IMR-90 (cell line): ENCODE measurements around the gene NDUFA5. TPM values are rescaled to one million over a fixed set of nuclear protein-coding genes. Genes with fewer than 3 reads are reported as not detected.

Experiments
- ATAC-seq: fragments of 200-7000 bp; cut with Tn5 transposase; 2 replicates; pipeline ENCODE4 v1.9.1; 2020; ENCODE audit warnings: low read depth, mild to moderate bottlenecking, moderate library complexity
- BruUV-seq: library from RNA; stranded (reverse); fragments of 400-500 nt; replicated peaks from 2 replicates; lab custom pipeline; 2021; lab: Mats Ljungman, UMichigan
- CTCF ChIA-PET: fragments of 300-600 bp; formaldehyde crosslinking; extraction: SDS; loops from one replicate; lab custom pipeline; 2021; ENCODE audit warnings: antibody characterized with exemption; lab: Yijun Ruan, JAX
- POLR2A ChIA-PET: fragments of 300-600 bp; sonication (Branson Sonifier 250); formaldehyde crosslinking; loops from one replicate; lab custom pipeline; 2022; ENCODE audit warnings: antibody characterized with exemption; ENCODE audit not compliant: unreplicated experiment; lab: Charles Lee
- DNase-seq: peaks from one replicate; pipeline ENCODE4 v3.0.0; 2013
- H2AFZ ChIP-seq: replicated peaks from 2 replicates; pipeline ENCODE3; 2013; ENCODE audit warnings: low read length, mild to moderate bottlenecking; ENCODE audit not compliant: poor library complexity
- H2AK5ac ChIP-seq: 2 replicates; pipeline ENCODE4 v1.6.1; 2013; ENCODE audit warnings: low read depth, low read length, inconsistent platforms
- H2AK9ac ChIP-seq: replicated peaks from 2 replicates; pipeline ENCODE3; 2013; ENCODE audit warnings: mild to moderate bottlenecking, low read depth, low read length, moderate library complexity; ENCODE audit not compliant: poor library complexity
- H2BK120ac ChIP-seq: 2 replicates; pipeline ENCODE4 v1.6.1; 2013; ENCODE audit warnings: low read depth, low read length, inconsistent platforms
- H2BK15ac ChIP-seq: 3 replicates; pipeline ENCODE4 v1.6.1; 2013; ENCODE audit warnings: low read depth, low read length, inconsistent platforms
- H2BK20ac ChIP-seq: 2 replicates; pipeline ENCODE4 v1.6.1; 2013; ENCODE audit warnings: low read depth, mild to moderate bottlenecking, inconsistent platforms, low read length, moderate library complexity
- H2BK5ac ChIP-seq: 2 replicates; pipeline ENCODE4 v1.6.1; 2013; ENCODE audit warnings: mild to moderate bottlenecking, low read depth, low read length, inconsistent platforms; ENCODE audit not compliant: poor library complexity, severe bottlenecking
- H3K14ac ChIP-seq: replicated peaks from 2 replicates; pipeline ENCODE4 v1.6.1; 2013; ENCODE audit warnings: low read depth, low read length, inconsistent platforms
- H3K18ac ChIP-seq: 2 replicates; pipeline ENCODE4 v1.6.1; 2013; ENCODE audit warnings: low read depth, low read length, control low read depth
- H3K23ac ChIP-seq: 2 replicates; pipeline ENCODE4 v1.6.1; 2013; ENCODE audit warnings: low read depth, low read length, inconsistent platforms
- H3K27ac ChIP-seq: 2 replicates; pipeline ENCODE4 v1.5.1; 2013; ENCODE audit warnings: mild to moderate bottlenecking, control low read depth, low read length; ENCODE audit not compliant: insufficient read depth
- H3K27me3 ChIP-seq: 2 replicates; pipeline ENCODE4 v1.6.1; 2013; ENCODE audit warnings: low read length; ENCODE audit not compliant: control insufficient read depth, insufficient read depth
- H3K36me3 ChIP-seq: 2 replicates; pipeline ENCODE4 v1.6.1; 2013; ENCODE audit warnings: low read length, mixed read lengths; ENCODE audit not compliant: control insufficient read depth, insufficient read depth
- H3K4ac ChIP-seq: 2 replicates; pipeline ENCODE4 v1.6.1; 2013; ENCODE audit warnings: low read depth, low read length, inconsistent platforms
- H3K4me1 ChIP-seq: 2 replicates; pipeline ENCODE4 v1.6.1; 2013; ENCODE audit warnings: low read length, mixed read lengths; ENCODE audit not compliant: control insufficient read depth, insufficient read depth
- H3K4me2 ChIP-seq: 2 replicates; pipeline ENCODE4 v1.6.1; 2013; ENCODE audit warnings: low read depth, mild to moderate bottlenecking, control low read depth, low read length, moderate library complexity
- H3K4me3 ChIP-seq: 2 replicates; pipeline ENCODE4 v1.5.1; 2013; ENCODE audit warnings: low read depth, mild to moderate bottlenecking, control low read depth, low read length, moderate library complexity; ENCODE audit not compliant: insufficient read depth
- H3K56ac ChIP-seq: 2 replicates; pipeline ENCODE4 v1.6.1; 2013; ENCODE audit warnings: low read length, inconsistent platforms; ENCODE audit not compliant: insufficient read depth; ENCODE audit errors: extremely low read depth
- H3K79me1 ChIP-seq, 2 experiments: 2 replicates each; pipeline ENCODE4 v1.6.1; 2013; ENCODE audit warnings: low read length in 2 of 2, inconsistent platforms in 1 of 2, low read depth in 1 of 2
- H3K9ac ChIP-seq: 2 replicates; pipeline ENCODE4 v1.6.1; 2013; ENCODE audit warnings: low read depth, low read length, control low read depth
- H3K9me1 ChIP-seq: 2 replicates; pipeline ENCODE4 v1.6.1; 2013; ENCODE audit warnings: low read length, inconsistent platforms; ENCODE audit not compliant: insufficient read depth
- H3K9me3 ChIP-seq: 2 replicates; pipeline ENCODE4 v1.6.1; 2013; ENCODE audit warnings: low read length; ENCODE audit not compliant: control insufficient read depth, insufficient read depth
- H4K20me1 ChIP-seq: 2 replicates; pipeline ENCODE4 v1.6.1; 2013; ENCODE audit warnings: low read length, inconsistent platforms; ENCODE audit not compliant: insufficient read depth
- H4K5ac ChIP-seq: 2 replicates; pipeline ENCODE4 v1.6.1; 2013; ENCODE audit warnings: mild to moderate bottlenecking, low read depth, low read length, control low read depth
- H4K8ac ChIP-seq, 2 experiments: 2 replicates each; pipeline ENCODE4 v1.6.1; 2013; ENCODE audit warnings: low read depth in 2 of 2, low read length in 2 of 2, control low read depth in 1 of 2, inconsistent platforms in 1 of 2
- H4K91ac ChIP-seq: 2 replicates; pipeline ENCODE4 v1.6.1; 2013; ENCODE audit warnings: low read depth, low read length, inconsistent platforms; ENCODE audit not compliant: insufficient read depth
- BHLHE40 ChIP-seq: fragments of 150-350 bp; IDR thresholded peaks from 2 replicates; pipeline ENCODE4 v1.6.1; 2016; ENCODE audit warnings: mild to moderate bottlenecking, low read depth, low read length
- CEBPB ChIP-seq: IDR thresholded peaks from 2 replicates; pipeline ENCODE4 v1.6.1; 2012; ENCODE audit warnings: low read depth, low read length, improper control_type of control experiment
- CHD1 ChIP-seq: IDR thresholded peaks from 2 replicates; pipeline ENCODE4 v1.6.1; 2012; ENCODE audit warnings: low read depth, low read length, improper control_type of control experiment
- CTCF ChIP-seq: conservative IDR thresholded peaks from 2 replicates; pipeline ENCODE4 v1.5.1; 2012; ENCODE audit warnings: mild to moderate bottlenecking, low read depth, low read length, improper control_type of control experiment
- ELK1 ChIP-seq: fragments of 150-350 bp; IDR thresholded peaks from 2 replicates; pipeline ENCODE4 v1.6.1; 2016; ENCODE audit warnings: low read depth, mild to moderate bottlenecking, low read length, moderate library complexity, borderline replicate concordance
- FOS ChIP-seq: fragments of 150-350 bp; IDR thresholded peaks from 2 replicates; pipeline ENCODE4 v1.6.1; 2016; ENCODE audit warnings: low read depth, low read length
- MAFK ChIP-seq: IDR thresholded peaks from 2 replicates; pipeline ENCODE4 v1.6.1; 2012; ENCODE audit warnings: low read depth, low read length, improper control_type of control experiment
- MAZ ChIP-seq: IDR thresholded peaks from 2 replicates; pipeline ENCODE4 v1.6.1; 2012; ENCODE audit warnings: low read depth, mild to moderate bottlenecking, low read length, improper control_type of control experiment, moderate library complexity, borderline replicate concordance
- MXI1 ChIP-seq: IDR thresholded peaks from 2 replicates; pipeline ENCODE4 v1.6.1; 2012; ENCODE audit warnings: low read depth, mild to moderate bottlenecking, low read length, moderate library complexity, borderline replicate concordance
- NFE2L2 ChIP-seq: fragments of 150-350 bp; IDR thresholded peaks from 2 replicates; pipeline ENCODE4 v1.6.1; 2016; ENCODE audit warnings: low read depth, mild to moderate bottlenecking, low read length
- POLR2A ChIP-seq: IDR thresholded peaks from 2 replicates; pipeline ENCODE4 v1.6.1; 2012; ENCODE audit warnings: mild to moderate bottlenecking, low read depth, low read length
- RAD21 ChIP-seq: IDR thresholded peaks from 2 replicates; pipeline ENCODE4 v1.6.1; 2012; ENCODE audit warnings: low read length, improper control_type of control experiment
- RCOR1 ChIP-seq: IDR thresholded peaks from 2 replicates; pipeline ENCODE4 v1.6.1; 2012; ENCODE audit warnings: mild to moderate bottlenecking, low read length, improper control_type of control experiment; ENCODE audit not compliant: insufficient replicate concordance
- RFX5 ChIP-seq: IDR thresholded peaks from 2 replicates; pipeline ENCODE4 v1.8.0; 2012; ENCODE audit warnings: low read depth, mild to moderate bottlenecking, low read length, moderate library complexity
- SMC3 ChIP-seq: fragments of 150-350 bp; IDR thresholded peaks from 2 replicates; pipeline ENCODE4 v1.6.1; 2016; ENCODE audit warnings: low read depth, mild to moderate bottlenecking, antibody characterized with exemption, low read length, moderate library complexity
- USF2 ChIP-seq: fragments of 150-350 bp; IDR thresholded peaks from 2 replicates; pipeline ENCODE4 v1.6.1; 2017; ENCODE audit warnings: mild to moderate bottlenecking, antibody characterized with exemption, low read length, low read depth
- WGBS, 2 experiments: methylation state at CpG; one replicate each; pipeline versions ENCODE4 v1.1.5 to v1.1.7; 2013; ENCODE audit warnings: missing lambda C conversion rate in 2 of 2; ENCODE audit not compliant: insufficient read length in 1 of 2; ENCODE audit errors: extremely low coverage in 2 of 2; 5-methylcytosine and 5-hydroxymethylcytosine counted together
- dilution Hi-C: fragments of 300-500 bp; cut with HindIII; formaldehyde crosslinking; loops from one replicate; pipeline ENCODE4 v1.14.3; 2018; ENCODE audit warnings: low sequenced_read_pairs; ENCODE audit not compliant: unreplicated experiment
- in situ Hi-C: fragments of 300-500 bp; cut with MboI; formaldehyde crosslinking; loops from 3 replicates; pipeline ENCODE4 v1.14.3; 2019; ENCODE audit warnings: low sequenced_read_pairs, inconsistent platforms, mixed read lengths
- intact Hi-C: fragments of 100-400 bp; cut with micrococcal nuclease; formaldehyde crosslinking; loops from 2 replicates; pipeline ENCODE4 v1.10.0; 2022
- polyA plus RNA-seq, 3 experiments: library from polyadenylated mRNA; depleted of rRNA; stranded (reverse); fragments of >200 nt; gene quantifications; 2 replicates each; pipeline ENCODE4 v1.2.3, GENCODE V29; 2012; ENCODE audit warnings: low replicate concordance in 1 of 3
- total RNA-seq: library from RNA; depleted of rRNA; stranded (reverse); fragments of >200 nt; gene quantifications from 2 replicates; pipeline ENCODE4 v1.2.3, GENCODE V29; 2012

The NDUFA5 gene
- total and polyA plus RNA-seq, 2 of the 4 experiments (the other 2 are of a cell fraction): 2.9 to 12.1 TPM

- no peaks in the 10 kb centered on the region for H3K27me3 ChIP-seq
- no peak overlapping the region for H2AK9ac ChIP-seq
- H3K36me3 ChIP-seq: no peaks in the 10 kb centered on the region
- H3K9me1 ChIP-seq: no peaks in the 10 kb centered on the region
- H3K56ac ChIP-seq: no peak overlapping the region
- H2BK15ac ChIP-seq: no peak overlapping the region
- WGBS, 2 experiments: no CpG with 5 or more reads among the region's 2 CpGs
- BruUV-seq: no TSS peak
- H3K4me3 ChIP-seq: no peak overlapping the region
- H3K14ac ChIP-seq: no peak overlapping the region
- H4K5ac ChIP-seq: no peak overlapping the region
- POLR2A ChIA-PET: no interaction called here
- no peak for ATAC-seq
- H2AFZ ChIP-seq: no peak overlapping the region
- DNase-seq: no peak
- H3K27ac ChIP-seq: no peak overlapping the region
- in situ Hi-C loops: no loop called here
- dilution Hi-C loops: no loop called here
- no peak overlapping the region for H3K9ac ChIP-seq
- H2BK120ac ChIP-seq: no peak overlapping the region
- H2BK5ac ChIP-seq: no peak overlapping the region
- no peak overlapping the region for H3K23ac ChIP-seq
- no peak overlapping the region for H2AK5ac ChIP-seq
- no peaks in the 10 kb centered on the region for H3K79me1 ChIP-seq
- H4K8ac ChIP-seq: no peak overlapping the region
- no peak overlapping the region for H3K4ac ChIP-seq
- no peak overlapping the region for H3K4me2 ChIP-seq
- no peak overlapping the region for H2BK20ac ChIP-seq
- H4K91ac ChIP-seq: no peak overlapping the region
- H3K4me1 ChIP-seq: no peaks in the 10 kb centered on the region
- H3K18ac ChIP-seq: no peak overlapping the region
- TF ChIP-seq USF2: no peak
- no peak for TF ChIP-seq RAD21
- no peak for TF ChIP-seq POLR2A
- no peak for TF ChIP-seq RFX5
- no peak for TF ChIP-seq NFE2L2
- no peak for TF ChIP-seq CTCF
- no peak for TF ChIP-seq RCOR1
- TF ChIP-seq CHD1: no peak
- no peak for TF ChIP-seq FOS
- no peak for TF ChIP-seq MAFK
- TF ChIP-seq SMC3: no peak
- no peak for TF ChIP-seq CEBPB
- TF ChIP-seq MXI1: no peak
- TF ChIP-seq BHLHE40: no peak
- TF ChIP-seq MAZ: no peak
- no peak for TF ChIP-seq ELK1
- intact Hi-C loops: no loop called here
- CTCF ChIA-PET: no interaction called here
- H4K20me1 ChIP-seq: no peaks in the 10 kb centered on the region
- H3K9me3 ChIP-seq: no peaks in the 10 kb centered on the region
Measured at GRCh38 chr7:123522066-123522465, 35.6 kb downstream of the NDUFA5 start.
